K562 (cell line): ENCODE results near the gene ENO3. TPM values are rescaled to one million over a fixed set of nuclear protein-coding genes. Genes with fewer than 3 reads are reported as not detected.

Source experiments
- ATAC-seq: fragments of 200-7000 bp; cut with Tn5 transposase; 3 replicates; pipeline ENCODE4 v1.9.1; 2020; ENCODE audit warnings: moderate library complexity
- BruUV-seq: library from RNA; stranded (reverse); fragments of 400-500 nt; replicated peaks from 2 replicates; lab custom pipeline; 2021; lab: Mats Ljungman, UMichigan
- CTCF ChIA-PET: fragments of 300-600 bp; formaldehyde crosslinking; extraction: SDS; loops from one replicate; lab custom pipeline; 2021; ENCODE audit warnings: low intra/inter-chr PET ratio; lab: Yijun Ruan, JAX
- POLR2A ChIA-PET: fragments of 300-600, 350-650 bp; sonication (Branson Sonifier 250); formaldehyde crosslinking; extraction: SDS; loops from one replicate; lab custom pipeline; 2021; ENCODE audit warnings: antibody characterized with exemption, inconsistent platforms; lab: Yijun Ruan, JAX
- DNase-seq, 4 experiments: peaks; one replicate each; pipeline versions ENCODE4 v3.0.0 to v3.0.0-alpha.2; 2011 to 2018; ENCODE audit warnings: low spot score in 3 of 4, mixed read lengths in 3 of 4; ENCODE audit errors: extremely low read depth in 1 of 4
- FAIRE-seq: peaks from 2 replicates; lab custom pipeline; 2011; peaks lifted over from hg19 to GRCh38; lab: Jason Lieb, UNC
- H2AFZ ChIP-seq: 2 replicates; pipeline ENCODE4 v1.6.0; 2011; ENCODE audit warnings: low read depth, low read length, control low read depth, inconsistent platforms
- H3K27ac ChIP-seq: fragments of 200-600 bp; 3 replicates; pipeline ENCODE4 v1.8.0; 2011; ENCODE audit warnings: low read depth, mild to moderate bottlenecking, control low read depth, inconsistent platforms, low read length, moderate library complexity, mixed read lengths; ENCODE audit errors: extremely low read depth
- H3K27me3 ChIP-seq, 2 experiments: fragments of 300-600 bp in 1 of 2; 2 replicates in 1 of 2; 3 replicates in 1 of 2; pipeline versions ENCODE4 v1.6.0 to v1.8.0; 2011; ENCODE audit warnings: inconsistent platforms in 2 of 2, low read length in 2 of 2, mild to moderate bottlenecking in 1 of 2, mixed read lengths in 1 of 2, moderate library complexity in 1 of 2; ENCODE audit not compliant: control insufficient read depth in 2 of 2, insufficient read depth in 2 of 2
- H3K36me3 ChIP-seq: fragments of 300-600 bp; 3 replicates; pipeline ENCODE4 v1.8.0; 2011; ENCODE audit warnings: mild to moderate bottlenecking, low read length, inconsistent platforms; ENCODE audit not compliant: control insufficient read depth, insufficient read depth
- H3K4me1 ChIP-seq, 2 experiments: fragments of 200-600 bp in 1 of 2; replicated peaks in 1 of 2; 2 replicates in 1 of 2; 3 replicates in 1 of 2; pipeline versions ENCODE4 v1.5.1 to v1.8.0; 2011; ENCODE audit warnings: inconsistent platforms in 2 of 2, low read length in 2 of 2, mild to moderate bottlenecking in 1 of 2, mixed read lengths in 1 of 2, moderate library complexity in 1 of 2; ENCODE audit not compliant: control insufficient read depth in 2 of 2, insufficient read depth in 2 of 2
- H3K4me2 ChIP-seq: 2 replicates; pipeline ENCODE4 v1.6.1; 2011; ENCODE audit warnings: low read length, control low read depth, inconsistent platforms, mixed read lengths; ENCODE audit not compliant: insufficient read depth
- H3K4me3 ChIP-seq: fragments of 200-600 bp; sonication (generic), shearing (Covaris generic); 2 replicates; pipeline ENCODE4 v1.5.1; 2016; ENCODE audit warnings: control low read depth, inconsistent platforms
- H3K79me2 ChIP-seq: fragments of 200-600 bp; 3 replicates; pipeline ENCODE4 v1.8.0; 2011; ENCODE audit warnings: low read length, inconsistent platforms; ENCODE audit not compliant: control insufficient read depth, insufficient read depth
- H3K9ac ChIP-seq, 2 experiments: 2 replicates each; pipeline versions ENCODE4 v1.6.0 to v1.6.1; 2011; ENCODE audit warnings: low read depth in 2 of 2, low read length in 2 of 2, control low read depth in 1 of 2, inconsistent platforms in 1 of 2, mild to moderate bottlenecking in 1 of 2, mixed read lengths in 1 of 2; ENCODE audit not compliant: insufficient read depth in 1 of 2
- H3K9me1 ChIP-seq: one replicate; pipeline ENCODE4 v1.6.0; 2011; ENCODE audit warnings: inconsistent platforms, mild to moderate bottlenecking, low read length, moderate library complexity; ENCODE audit not compliant: control insufficient read depth, insufficient read depth
- H3K9me3 ChIP-seq: replicated peaks from 2 replicates; pipeline ENCODE4 v1.5.1; 2011; ENCODE audit warnings: low read depth, low read length, inconsistent platforms; ENCODE audit not compliant: control insufficient read depth, insufficient read depth
- H4K20me1 ChIP-seq: replicated peaks from 2 replicates; pipeline ENCODE4 v1.6.1; 2011; ENCODE audit warnings: low read length, inconsistent platforms, mixed read lengths; ENCODE audit not compliant: control insufficient read depth, insufficient read depth
- CREB3 ChIP-seq: fragments of 450-650 bp; conservative IDR thresholded peaks from 2 replicates; pipeline ENCODE4 v1.6.1; 2016; ENCODE audit warnings: missing genetic modification characterization, low read depth, mild to moderate bottlenecking, missing compliant biosample characterization, moderate library complexity
- FOXK2 ChIP-seq, 2 experiments: fragments of 450-650 bp; IDR thresholded peaks in 1 of 2; conservative IDR thresholded peaks in 1 of 2; 2 replicates each; pipeline ENCODE4 v1.6.1; 2016; ENCODE audit warnings: low read depth in 2 of 2, mild to moderate bottlenecking in 1 of 2
- HBP1 ChIP-seq: fragments of 450-650 bp; formaldehyde crosslinking; IDR thresholded peaks from 2 replicates; pipeline ENCODE4 v1.4.0; 2022; ENCODE audit warnings: missing genetic modification characterization
- JUNB ChIP-seq: fragments of 450-650 bp; formaldehyde crosslinking; conservative IDR thresholded peaks from 2 replicates; pipeline ENCODE4 v1.4.0; 2020; ENCODE audit warnings: mild to moderate bottlenecking
- KAT8 ChIP-seq: fragments of 450-650 bp; IDR thresholded peaks from 2 replicates; pipeline ENCODE4 v1.6.1; 2016; ENCODE audit warnings: low read depth, mild to moderate bottlenecking
- PKNOX1 ChIP-seq: fragments of 450-650 bp; IDR thresholded peaks from 2 replicates; pipeline ENCODE4 v1.6.1; 2016
- POLR2AphosphoS2 ChIP-seq: IDR thresholded peaks from 2 replicates; pipeline ENCODE4 v1.6.1; 2012; ENCODE audit warnings: low read length, improper control_type of control experiment
- RCOR1 ChIP-seq, 2 experiments: IDR thresholded peaks; 2 replicates each; pipeline ENCODE4 v1.6.1; 2012; ENCODE audit warnings: low read depth in 2 of 2, low read length in 2 of 2, borderline replicate concordance in 1 of 2, improper control_type of control experiment in 1 of 2
- SIN3B ChIP-seq: fragments of 450-650 bp; IDR thresholded peaks from 2 replicates; pipeline ENCODE4 v1.6.1; 2017; ENCODE audit warnings: low read depth, mild to moderate bottlenecking, moderate library complexity
- TEAD2 ChIP-seq: fragments of 450-650 bp; IDR thresholded peaks from 2 replicates; pipeline ENCODE4 v1.6.1; 2016; ENCODE audit warnings: missing genetic modification characterization, control low read depth, missing compliant biosample characterization
- THRAP3 ChIP-seq: fragments of 450-650 bp; IDR thresholded peaks from 2 replicates; pipeline ENCODE4 v1.6.1; 2016; ENCODE audit warnings: mild to moderate bottlenecking, inconsistent platforms, borderline replicate concordance
- THRB ChIP-seq: fragments of 450-650 bp; formaldehyde crosslinking; conservative IDR thresholded peaks from 2 replicates; pipeline ENCODE4 v1.4.0; 2022; ENCODE audit warnings: mild to moderate bottlenecking, missing genetic modification characterization
- ZKSCAN8 ChIP-seq: fragments of 200-800 bp; sonication (Bioruptor generic); IDR thresholded peaks from 2 replicates; pipeline ENCODE4 v1.6.1; 2016; ENCODE audit warnings: missing genetic modification characterization, missing compliant biosample characterization
- ZNF277 ChIP-seq: fragments of 250-450 bp; sonication (Bioruptor Pico); IDR thresholded peaks from 2 replicates; pipeline ENCODE4 v1.8.0; 2022; ENCODE audit warnings: inconsistent platforms, mild to moderate bottlenecking, moderate library complexity, borderline replicate concordance
- WGBS: fragments of 100-300 bp; shearing (Covaris generic); methylation state at CpG from one replicate; pipeline ENCODE4 v1.1.6; 2016; ENCODE audit warnings: low coverage, mixed read lengths; ENCODE audit not compliant: insufficient coverage; ENCODE audit errors: missing lambda C conversion rate; 5-methylcytosine and 5-hydroxymethylcytosine counted together
- in situ Hi-C: fragments of 300-500 bp; cut with MboI; formaldehyde crosslinking; loops from 4 replicates; pipeline ENCODE4 v1.15.0; 2018; ENCODE audit warnings: inconsistent platforms, mixed read lengths
- intact Hi-C: fragments of 100-400 bp; cut with micrococcal nuclease; formaldehyde crosslinking; loops from 2 replicates; pipeline ENCODE4 v1.14.2; 2022
- polyA plus RNA-seq, 8 experiments: library from polyadenylated mRNA; depleted of rRNA in 4 of 8; stranded (reverse) in 5 of 8; unstranded in 3 of 8; fragments of >200 nt; fragmentation: Nextera tagmentation in 2 of 8; fragmentation: Illumina TruSeq in 1 of 8; extraction: Ambion mirVana in 2 of 8; extraction: Trizol in 1 of 8; gene quantifications; 2 replicates each; pipeline versions ENCODE4 v1.2.1 to v1.2.3, GENCODE V29; 2011 to 2014; ENCODE audit warnings: inconsistent platforms in 1 of 8, missing spikeins in 1 of 8
- total RNA-seq, 7 experiments: library from RNA; depleted of rRNA in 6 of 7; stranded (reverse); fragments of >200 nt in 6 of 7; fragmentation: Illumina TruSeq in 2 of 7; extraction: Trizol in 2 of 7; gene quantifications; 2 replicates each; pipeline versions ENCODE4 v1.2.1 to v1.2.3, GENCODE V29; 2011 to 2021; ENCODE audit warnings: low replicate concordance in 1 of 7

The ENO3 gene
- total and polyA plus RNA-seq, 9 of the 15 experiments (the other 6 are each of a cell fraction or from before 2014, with no cell fraction given): 5.7 to 17.2 (median 9.9) TPM

GRCh38 chr17:4944163-4944553 lies 6.8 kb upstream of the ENO3 start (continued):
- TF ChIP-seq THRB (CRISPR knock-in tag) (peak; percentile 89; the same call in 1 of the 2 replicates), JUNB (CRISPR knock-in tag) (no peak), RCOR1 (IDR thresholded peaks at IDR 0.05; ENCODE audit: borderline replicate concordance in 1 of 2, low read depth in 2 of 2, low read length in 2 of 2) (no peak), HBP1 (CRISPR knock-in tag) (peak; percentile 65; the same call in 1 of the 2 replicates), POLR2AphosphoS2 (no peak)

GRCh38 chr17:4944554-4945175 lies 6.3 kb upstream of the ENO3 start:
- 34% methylated on average over 3 of the region's 8 CpGs for WGBS
- no peak for TF ChIP-seq ZNF277 (CRISPR knock-in tag)
- no peak for TF ChIP-seq TEAD2 (tag)
- no peak for TF ChIP-seq ZKSCAN8 (CRISPR knock-in tag)
- no peak for TF ChIP-seq SIN3B
- TF ChIP-seq CREB3 (tag): no peak
- no peak for TF ChIP-seq PKNOX1
- TF ChIP-seq KAT8: no peak
- TF ChIP-seq THRAP3: peak; percentile 45; the same call in 1 of the 2 replicates
- TF ChIP-seq FOXK2 (conservative IDR thresholded peaks at IDR 0.05 in 1 of 2, IDR thresholded peaks at IDR 0.05 in 1 of 2; ENCODE audit: low read depth in 2 of 2): no peak

More at GRCh38 chr17:4944554-4945175, 6.3 kb upstream of the ENO3 start:
- no peak overlapping the region for H3K4me3 ChIP-seq
- CTCF ChIA-PET: no interaction called here
- H4K20me1 ChIP-seq: peaks cover 22% of the 10 kb centered on the region
- H3K79me2 ChIP-seq: peaks cover 80% of the 10 kb centered on the region
- peaks cover 20 to 28% of the 10 kb centered on the region in 2 experiments; a peak in 4 of 5 replicates for H3K4me1 ChIP-seq
- H3K27me3 ChIP-seq: no peaks in the 10 kb centered on the region
- H3K4me2 ChIP-seq: peak overlapping the region; percentile 93
- POLR2A ChIA-PET: interaction anchor here (0.6 to 1.6 kb wide), 4 partner anchors 18 to 53 kb away, joined by 3 read pairs; partner anchors contain the start of genes INCA1 and KIF1C
- no peak overlapping the region for H2AFZ ChIP-seq
- no peaks in the 10 kb centered on the region for H3K9me1 ChIP-seq
- no peaks in the 10 kb centered on the region for H3K9me3 ChIP-seq
- peak overlapping the region; percentile 30 to 73; a peak in 3 of 4 replicates for H3K9ac ChIP-seq
- peak overlapping the region; percentile 79 for H3K27ac ChIP-seq
- BruUV-seq: no TSS peak
- in situ Hi-C loops: no loop called here
- ATAC-seq (no peak), DNase-seq (no peak), FAIRE-seq (no peak)
- intact Hi-C loops: loop anchor here (1.0 kb wide), 1 partner anchor 23 kb away; the partner anchor contains the start of gene SPAG7
- peaks cover 65% of the 10 kb centered on the region for H3K36me3 ChIP-seq
